GM08714 (cell line): ENCODE measurements around the gene COL18A1.
"Not testable (repeated sequence)": the region's sequence is repeated elsewhere in the genome, so short reads cannot be mapped to it uniquely, and the experiment has no call there.

ENCODE experiments used
- H3K4me3 ChIP-seq: fragments of 200-500 bp; sonication (Bioruptor generic); 2 replicates; pipeline ENCODE4 v1.5.1; 2014; ENCODE audit warnings: mild to moderate bottlenecking, low read length, inconsistent platforms
- ZNF274 ChIP-seq: IDR thresholded peaks from 2 replicates; pipeline ENCODE4 v1.6.1; 2012; ENCODE audit warnings: mild to moderate bottlenecking, low read depth, low read length

COL18A1 gene

GRCh38 chr21:45404730-45405270 is at the start of gene COL18A1:
COL18A1 (plus strand) TSS chr21:45405165; CDS start chr21:45405231, 66 bp downstream.
- no peak within 1 kb of the TSS for H3K4me3 ChIP-seq
- no peak for TF ChIP-seq ZNF274

DNA sequence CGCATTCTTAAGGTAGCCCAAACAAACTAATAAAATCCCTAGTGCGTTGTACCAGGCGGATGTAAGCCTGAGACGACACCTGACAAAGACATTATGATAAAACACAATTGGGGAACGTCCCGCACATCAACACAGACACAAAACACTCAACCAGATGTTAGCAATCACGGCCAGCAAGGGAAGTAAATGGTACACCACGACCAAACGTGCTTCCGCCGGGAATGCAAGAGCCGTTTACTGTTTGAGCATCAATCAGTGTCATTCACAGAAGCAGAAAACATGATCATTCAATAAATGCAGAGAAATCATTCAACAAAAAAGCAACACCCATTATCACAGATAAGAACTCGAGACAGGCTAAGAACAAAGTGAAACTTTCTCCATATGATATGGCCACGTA is 49.4 kb upstream of the COL18A1 start:
- TF ChIP-seq ZNF274: no peak

GRCh38 chr21:45356251-45356650 is 48.7 kb upstream of the COL18A1 start:
- no peak for TF ChIP-seq ZNF274
- no peak overlapping the region for H3K4me3 ChIP-seq

More for the DNA sequence above, 49.4 kb upstream of the COL18A1 start:
- H3K4me3 ChIP-seq: no peak overlapping the region

DNA sequence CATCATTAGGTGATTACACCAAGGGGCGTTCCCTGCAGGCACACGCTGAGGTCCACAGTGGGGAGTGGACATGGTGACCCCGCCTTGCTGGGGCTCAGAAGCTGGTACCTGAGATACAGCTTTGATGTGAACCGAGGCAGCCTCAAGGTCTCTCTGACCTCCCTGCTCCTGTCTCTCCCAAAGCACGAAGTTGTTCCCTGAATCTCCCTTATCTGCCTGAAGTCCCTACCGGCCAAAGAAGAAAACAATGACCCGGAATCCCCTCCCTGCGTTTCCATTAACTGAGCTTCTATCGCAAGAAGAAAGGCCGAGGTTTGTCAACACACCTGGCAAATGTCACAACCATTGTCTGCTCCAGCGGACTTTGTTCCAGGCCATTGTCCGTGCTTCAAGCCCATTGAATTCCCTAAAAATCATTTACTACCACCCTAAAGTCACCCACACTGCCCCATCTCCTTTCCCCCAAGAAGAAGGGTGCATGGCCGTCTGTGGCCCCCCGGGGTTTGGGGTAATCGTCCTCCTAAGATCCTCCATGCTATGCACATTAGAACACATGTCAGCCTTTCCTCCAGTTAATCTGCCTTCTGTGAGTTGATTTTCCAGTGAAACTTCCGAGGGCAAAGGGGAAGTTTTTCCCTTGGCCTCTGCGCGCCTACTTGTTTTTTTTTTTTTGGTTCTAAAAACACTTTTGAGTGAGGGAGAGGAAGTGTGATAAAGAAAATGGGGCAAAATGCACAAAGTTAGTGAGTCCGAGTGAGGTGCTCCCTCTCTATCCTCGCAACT is 48.1 kb upstream of the COL18A1 start:
- H3K4me3 ChIP-seq: no peak overlapping the region
- TF ChIP-seq ZNF274: no peak

GRCh38 chr21:45357436-45358260 is 47.3 kb upstream of the COL18A1 start:
- no peak overlapping the region for H3K4me3 ChIP-seq
- no peak for TF ChIP-seq ZNF274

- H3K4me3 ChIP-seq: no peak overlapping the region
- no peak for TF ChIP-seq ZNF274
These were observed 46.7 kb upstream of the COL18A1 start for GRCh38 chr21:45358261-45358670.

DNA sequence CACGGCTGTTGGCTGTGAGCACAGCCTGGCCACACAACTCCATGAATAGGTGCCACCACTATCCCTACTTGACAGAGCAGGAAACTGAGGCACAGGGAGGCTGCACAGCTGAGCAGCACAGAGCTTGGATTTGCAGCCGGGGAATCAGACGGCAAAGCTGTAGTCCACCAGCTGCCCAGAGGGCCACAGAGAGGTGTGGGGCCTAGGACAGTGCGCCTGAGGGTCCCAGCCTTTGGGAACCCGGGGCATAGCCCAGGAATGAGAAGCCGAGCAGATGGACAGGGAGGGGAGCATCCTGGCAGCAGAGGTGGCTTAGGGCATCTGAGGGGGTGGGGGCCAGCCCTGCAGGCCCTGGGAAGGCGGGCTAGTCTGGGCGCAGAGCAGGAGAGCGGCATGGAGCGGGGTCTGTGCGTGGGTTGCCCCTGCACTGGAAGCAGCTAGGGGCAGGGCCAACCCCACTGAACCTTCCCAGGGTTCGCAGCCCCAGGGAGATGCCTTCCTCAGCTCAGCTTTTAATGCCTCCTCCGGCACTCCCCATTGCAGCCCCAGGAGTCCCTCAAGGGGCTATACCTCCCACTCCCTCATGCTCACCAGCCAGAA is 46.2 kb upstream of the COL18A1 start:
- TF ChIP-seq ZNF274: no peak
- no peak overlapping the region for H3K4me3 ChIP-seq

GRCh38 chr21:45359451-45360217 is 45.3 kb upstream of the COL18A1 start:
- TF ChIP-seq ZNF274: no peak
- no peak overlapping the region for H3K4me3 ChIP-seq

- TF ChIP-seq ZNF274: no peak
- H3K4me3 ChIP-seq: no peak overlapping the region
These were observed 43.6 kb upstream of the COL18A1 start for GRCh38 chr21:45361033-45361997.

- no peak for TF ChIP-seq ZNF274
These were observed 42.8 kb upstream of the COL18A1 start for GRCh38 chr21:45362077-45362747.

DNA sequence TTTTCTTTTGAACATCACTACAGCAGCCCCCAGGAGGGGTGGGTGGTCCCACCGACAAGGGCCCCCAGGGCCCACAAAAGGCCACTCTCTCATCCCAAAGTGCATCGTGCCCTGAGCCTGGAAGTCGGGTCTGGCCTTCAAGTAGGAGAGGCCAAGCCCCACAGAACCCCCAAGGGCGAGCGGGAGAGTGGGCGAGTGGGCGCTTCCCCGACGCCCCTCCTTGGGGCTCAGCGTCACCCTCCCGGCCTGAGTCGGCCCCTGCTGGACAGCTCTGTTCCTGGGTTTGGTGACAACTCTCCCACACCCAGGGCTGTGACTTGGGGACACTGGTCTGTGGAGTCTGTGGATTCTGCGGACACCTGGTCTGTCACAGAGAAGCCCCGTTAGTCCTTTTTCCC is 42.2 kb upstream of the COL18A1 start:
- H3K4me3 ChIP-seq: no peak overlapping the region
- no peak for TF ChIP-seq ZNF274

More at GRCh38 chr21:45362077-45362747, 42.8 kb upstream of the COL18A1 start:
- H3K4me3 ChIP-seq: no peak overlapping the region

DNA sequence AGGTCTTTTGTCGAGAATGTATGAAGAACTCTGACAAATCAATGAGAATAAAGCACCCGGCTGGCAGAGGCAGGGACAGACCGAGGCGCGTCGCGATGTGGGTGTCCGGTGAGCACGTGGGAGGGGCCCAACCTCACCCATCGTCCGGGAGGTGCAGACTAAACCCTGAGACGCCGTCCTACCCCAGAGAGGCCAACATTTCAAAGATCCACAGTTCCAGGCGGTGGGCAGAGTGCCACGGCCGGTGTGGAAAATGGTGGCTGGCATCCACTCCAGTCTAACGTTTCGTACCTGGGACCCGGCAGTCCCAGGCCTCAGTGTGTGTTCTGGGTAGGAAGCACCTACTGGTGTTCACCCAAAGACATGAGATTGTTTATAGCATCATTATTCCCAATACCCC is 41.7 kb upstream of the COL18A1 start:
- H3K4me3 ChIP-seq: not testable (repeated sequence)
